AG04449 (cell line): ENCODE results near the gene SOCS2.

Experiments
- CTCF ChIA-PET: fragments of 350-600 bp; formaldehyde crosslinking; extraction: SDS; loops from one replicate; lab custom pipeline; 2021; ENCODE audit warnings: antibody characterized with exemption; lab: Yijun Ruan, JAX
- POLR2A ChIA-PET: fragments of 400-600, 350-600 bp; formaldehyde crosslinking; extraction: SDS; loops from one replicate; lab custom pipeline; 2020; ENCODE audit warnings: antibody characterized with exemption, inconsistent platforms; lab: Yijun Ruan, JAX
- DNase-seq: peaks from one replicate; pipeline ENCODE4 v3.0.0-alpha.2; 2010; ENCODE audit warnings: low read depth, low spot score
- H3K4me3 ChIP-seq: 2 replicates; pipeline ENCODE4 v1.5.1; 2011; ENCODE audit warnings: low read depth, mild to moderate bottlenecking, control low read depth, low read length
- TF ChIP-seq, protein P1 (sequence below): IDR thresholded peaks from one replicate; pipeline ENCODE4 v1.5.1; 2011; ENCODE audit warnings: mild to moderate bottlenecking, moderate library complexity, low read length, control low read depth, inconsistent platforms; ENCODE audit not compliant: insufficient read depth; ENCODE audit errors: missing control alignments

The SOCS2 gene

GRCh38 chr12:93536111-93536765 lies 36.2 kb upstream of the SOCS2 start:
- ChIA-PET POLR2A (no interaction called here), CTCF (interaction anchor here (0.9 to 1.8 kb wide), 4 partner anchors 9 to 566 kb away, joined by 4 to 10 read pairs (median 4); no protein-coding TSS in a partner anchor)
- no peak for DNase-seq
- H3K4me3 ChIP-seq: no peak overlapping the region
- TF ChIP-seq, protein P1, sequence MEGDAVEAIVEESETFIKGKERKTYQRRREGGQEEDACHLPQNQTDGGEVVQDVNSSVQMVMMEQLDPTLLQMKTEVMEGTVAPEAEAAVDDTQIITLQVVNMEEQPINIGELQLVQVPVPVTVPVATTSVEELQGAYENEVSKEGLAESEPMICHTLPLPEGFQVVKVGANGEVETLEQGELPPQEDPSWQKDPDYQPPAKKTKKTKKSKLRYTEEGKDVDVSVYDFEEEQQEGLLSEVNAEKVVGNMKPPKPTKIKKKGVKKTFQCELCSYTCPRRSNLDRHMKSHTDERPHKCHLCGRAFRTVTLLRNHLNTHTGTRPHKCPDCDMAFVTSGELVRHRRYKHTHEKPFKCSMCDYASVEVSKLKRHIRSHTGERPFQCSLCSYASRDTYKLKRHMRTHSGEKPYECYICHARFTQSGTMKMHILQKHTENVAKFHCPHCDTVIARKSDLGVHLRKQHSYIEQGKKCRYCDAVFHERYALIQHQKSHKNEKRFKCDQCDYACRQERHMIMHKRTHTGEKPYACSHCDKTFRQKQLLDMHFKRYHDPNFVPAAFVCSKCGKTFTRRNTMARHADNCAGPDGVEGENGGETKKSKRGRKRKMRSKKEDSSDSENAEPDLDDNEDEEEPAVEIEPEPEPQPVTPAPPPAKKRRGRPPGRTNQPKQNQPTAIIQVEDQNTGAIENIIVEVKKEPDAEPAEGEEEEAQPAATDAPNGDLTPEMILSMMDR: no peak

DNA sequence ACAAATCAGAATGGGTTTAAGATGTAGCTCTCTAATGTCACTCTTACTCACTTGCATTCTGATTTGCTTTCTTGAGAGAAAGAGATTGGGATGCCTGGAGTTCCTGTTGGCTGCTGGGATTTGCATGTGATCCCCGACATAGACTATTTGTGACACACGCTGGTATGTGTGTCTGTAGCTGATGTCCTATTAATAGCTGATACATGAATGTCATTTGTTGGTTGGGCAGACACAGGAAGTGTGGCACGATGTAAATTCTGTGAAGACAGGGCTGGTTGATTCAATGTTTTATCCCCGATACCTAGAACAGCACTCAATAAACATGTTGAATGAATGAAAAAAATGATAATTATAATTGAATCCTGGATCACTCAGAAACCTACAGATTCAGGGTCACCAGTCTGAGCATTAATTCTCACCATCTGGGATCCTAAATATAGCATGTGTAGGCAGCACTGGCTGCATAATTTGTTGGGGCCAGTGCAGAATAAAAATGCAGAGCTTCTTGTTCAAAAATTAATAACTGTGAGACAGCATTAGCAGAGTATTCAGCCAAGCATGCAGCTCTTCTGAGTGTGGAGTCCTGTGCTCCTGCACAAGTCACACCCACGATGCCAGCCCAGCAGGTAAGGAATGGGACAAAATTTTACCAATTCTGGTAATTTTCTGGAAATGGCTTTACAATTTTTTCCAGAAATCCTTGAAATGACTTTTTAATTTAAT lies 35.5 kb upstream of the SOCS2 start:
- POLR2A ChIA-PET: no interaction called here
- DNase-seq: no peak
- CTCF ChIA-PET: interaction anchor here (0.9 to 1.8 kb wide), 4 partner anchors 10 to 565 kb away, joined by 4 to 10 read pairs (median 4); no protein-coding TSS in a partner anchor
- TF ChIP-seq, protein P1: no peak
- no peak overlapping the region for H3K4me3 ChIP-seq

- no peak overlapping the region for H3K4me3 ChIP-seq
- ChIA-PET POLR2A (no interaction called here), CTCF (interaction anchor here (1.8 to 2.2 kb wide), 2 partner anchors 11 to 564 kb away, joined by 9 to 10 read pairs; no protein-coding TSS in a partner anchor)
- no peak for DNase-seq
- TF ChIP-seq, protein P1: no peak
Measured at GRCh38 chr12:93537769-93538168, 34.7 kb upstream of the SOCS2 start.

GRCh38 chr12:93539821-93540220 lies 32.7 kb upstream of the SOCS2 start:
- no peak for DNase-seq
- CTCF ChIA-PET: interaction anchor here (0.6 to 2.2 kb wide), 4 partner anchors 28 to 562 kb away, joined by 3 to 9 read pairs (median 3); no protein-coding TSS in a partner anchor
- TF ChIP-seq, protein P1: no peak
- POLR2A ChIA-PET: no interaction called here
- no peak overlapping the region for H3K4me3 ChIP-seq

GRCh38 chr12:93540466-93540865 lies 32.0 kb upstream of the SOCS2 start:
- DNase-seq: no peak
- H3K4me3 ChIP-seq: no peak overlapping the region
- CTCF ChIA-PET: interaction anchor here (0.9 kb wide), 1 partner anchor 38 kb away, joined by 3 read pairs; no protein-coding TSS in a partner anchor
- POLR2A ChIA-PET: no interaction called here
- TF ChIP-seq, protein P1: no peak
